Loucy (cell line): ENCODE data around the gene SAMD4A.

Experiments used
- CTCF ChIP-seq: fragments of 200-600 bp; sonication (generic); conservative IDR thresholded peaks from 2 replicates; pipeline ENCODE4 v1.5.1; 2014; ENCODE audit warnings: mild to moderate bottlenecking, antibody characterized with exemption, low read length
- EZH2phosphoT487 ChIP-seq: fragments of 200-600 bp; IDR thresholded peaks from 2 replicates; pipeline ENCODE4 v1.6.1; 2018; ENCODE audit warnings: antibody characterized with exemption, mild to moderate bottlenecking, moderate library complexity, borderline replicate concordance

- no peak for TF ChIP-seq CTCF
- TF ChIP-seq EZH2phosphoT487: no peak
Measured at GRCh38 chr14:54579621-54580020, 12.7 kb downstream of the SAMD4A start.
